ENCODE results near the gene IGF2BP2. TPM values are rescaled to one million over a fixed set of nuclear protein-coding genes. Genes with fewer than 3 reads are reported as not detected.
A peak's percentile ranks its signal among the peaks of the same experiment; 100 is the strongest.

Gene IGF2BP2
- total and polyA plus RNA-seq, 2 of the 4 experiments (the other 2 are of a cell fraction): 23.4 to 88.2 TPM

- Histone ChIP-seq H2BK15ac (ENCODE audit: low read depth, low read length) (peak overlapping the region; percentile 21; the same call in 2 of the 3 replicates), H3K27me3 (ENCODE audit: control insufficient read depth, insufficient read depth, low read length) (no peaks in the 10 kb centered on the region), H2AK5ac (ENCODE audit: low read depth, low read length) (peak overlapping the region; percentile 89), H3K4me1 (ENCODE audit: control insufficient read depth, insufficient read depth, low read length) (peaks cover 31% of the 10 kb centered on the region), H4K8ac (ENCODE audit: low read depth in 2 of 2, low read length in 2 of 2) (peak overlapping the region; percentile 17 to 67; a peak in 3 of 4 replicates), H4K20me1 (ENCODE audit: insufficient read depth, low read length) (peaks cover 50% of the 10 kb centered on the region), H2AK9ac (replicated peaks; ENCODE audit: low read depth, low read length, poor library complexity) (peak overlapping the region; percentile 56), H4K91ac (ENCODE audit: insufficient read depth, low read depth, low read length) (peak overlapping the region; percentile 88), H3K36me3 (ENCODE audit: control insufficient read depth, insufficient read depth, low read length) (peaks cover 6% of the 10 kb centered on the region), H3K14ac (replicated peaks; ENCODE audit: low read depth, low read length) (peak overlapping the region; percentile 73), H3K56ac (ENCODE audit: extremely low read depth, insufficient read depth, low read length) (peak overlapping the region; percentile 89), H3K9me3 (ENCODE audit: control insufficient read depth, insufficient read depth, low read length) (no peaks in the 10 kb centered on the region), H3K9ac (ENCODE audit: low read depth, low read length) (peak overlapping the region; percentile 17), H2AFZ (replicated peaks; ENCODE audit: low read length, poor library complexity) (no peak overlapping the region), H3K4ac (ENCODE audit: low read depth, low read length) (peak overlapping the region; percentile 93), H3K23ac (ENCODE audit: low read depth, low read length) (peak overlapping the region; percentile 40), H3K27ac (ENCODE audit: insufficient read depth, low read length) (peak overlapping the region; percentile 71), H3K4me2 (ENCODE audit: low read depth, low read length) (peak overlapping the region; percentile 24; the same call in 1 of the 2 replicates), H4K5ac (ENCODE audit: low read depth, low read length) (peak overlapping the region; percentile 53), H3K18ac (ENCODE audit: low read depth, low read length) (peak overlapping the region; percentile 26), H2BK20ac (ENCODE audit: low read depth, low read length) (peak overlapping the region; percentile 63; the same call in 1 of the 2 replicates), H3K79me1 (ENCODE audit: low read depth in 1 of 2, low read length in 2 of 2) (peaks cover 30 to 79% of the 10 kb centered on the region in 2 experiments), H2BK5ac (ENCODE audit: low read depth, low read length, poor library complexity, severe bottlenecking) (peak overlapping the region; percentile 57), H3K4me3 (ENCODE audit: insufficient read depth, low read depth, low read length) (no peak overlapping the region), H2BK120ac (ENCODE audit: low read depth, low read length) (peak overlapping the region; percentile 89), H3K9me1 (ENCODE audit: insufficient read depth, low read length) (peaks cover 38% of the 10 kb centered on the region)
- ChIA-PET POLR2A (ENCODE audit: unreplicated experiment) (interaction anchor here (0.6 kb wide), 2 partner anchors 12 to 14 kb away, joined by 4 to 5 read pairs; no protein-coding TSS in a partner anchor), CTCF (interaction anchor here (1.5 kb wide), 1 partner anchor 56 kb away, joined by 3 read pairs; no protein-coding TSS in a partner anchor)
- peak; percentile 37 for ATAC-seq (ENCODE audit: low read depth)
- intact Hi-C loops (cut with micrococcal nuclease) (no loop called here), in situ Hi-C loops (cut with MboI; ENCODE audit: low sequenced_read_pairs) (no loop called here), dilution Hi-C loops (cut with HindIII; ENCODE audit: low sequenced_read_pairs, unreplicated experiment) (no loop called here)
- TF ChIP-seq, protein P1, sequence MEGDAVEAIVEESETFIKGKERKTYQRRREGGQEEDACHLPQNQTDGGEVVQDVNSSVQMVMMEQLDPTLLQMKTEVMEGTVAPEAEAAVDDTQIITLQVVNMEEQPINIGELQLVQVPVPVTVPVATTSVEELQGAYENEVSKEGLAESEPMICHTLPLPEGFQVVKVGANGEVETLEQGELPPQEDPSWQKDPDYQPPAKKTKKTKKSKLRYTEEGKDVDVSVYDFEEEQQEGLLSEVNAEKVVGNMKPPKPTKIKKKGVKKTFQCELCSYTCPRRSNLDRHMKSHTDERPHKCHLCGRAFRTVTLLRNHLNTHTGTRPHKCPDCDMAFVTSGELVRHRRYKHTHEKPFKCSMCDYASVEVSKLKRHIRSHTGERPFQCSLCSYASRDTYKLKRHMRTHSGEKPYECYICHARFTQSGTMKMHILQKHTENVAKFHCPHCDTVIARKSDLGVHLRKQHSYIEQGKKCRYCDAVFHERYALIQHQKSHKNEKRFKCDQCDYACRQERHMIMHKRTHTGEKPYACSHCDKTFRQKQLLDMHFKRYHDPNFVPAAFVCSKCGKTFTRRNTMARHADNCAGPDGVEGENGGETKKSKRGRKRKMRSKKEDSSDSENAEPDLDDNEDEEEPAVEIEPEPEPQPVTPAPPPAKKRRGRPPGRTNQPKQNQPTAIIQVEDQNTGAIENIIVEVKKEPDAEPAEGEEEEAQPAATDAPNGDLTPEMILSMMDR (conservative IDR thresholded peaks at IDR 0.05; ENCODE audit: low read depth, low read length): no peak
- no peak for TF ChIP-seq CEBPB (IDR thresholded peaks at IDR 0.05; ENCODE audit: low read depth, low read length)
- TF ChIP-seq SMC3 (IDR thresholded peaks at IDR 0.05; ENCODE audit: low read depth, low read length): no peak
- no peak for TF ChIP-seq MAZ (IDR thresholded peaks at IDR 0.05; ENCODE audit: borderline replicate concordance, low read depth, low read length)
- no peak for TF ChIP-seq MXI1 (IDR thresholded peaks at IDR 0.05; ENCODE audit: borderline replicate concordance, low read depth, low read length)
- BruUV-seq (replicated peaks): no TSS peak
- 0% methylated on average over 1 of the region's 8 CpGs; no CpG with 5 or more reads in 1 of the 2 experiments for WGBS, 2 experiments (ENCODE audit: extremely low coverage in 2 of 2, insufficient read length in 1 of 2)
- no peak for DNase-seq
Measured at GRCh38 chr3:185716436-185717108, 108.3 kb downstream of the IGF2BP2 start.
